Suppressor macrophage treated with lipopolysaccharide for 4 hours (primary cell): Measurements from ENCODE around the gene AP5M1.
A peak's percentile ranks its signal among the peaks of the same experiment; 100 is the strongest.
"Not testable (repeated sequence)": the region's sequence is repeated elsewhere in the genome, so short reads cannot be mapped to it uniquely, and the experiment has no call there.

Experiments
- DNase-seq: peaks from one replicate; pipeline ENCODE4 v3.0.0-alpha.2; 2020

AP5M1 gene, protein sequence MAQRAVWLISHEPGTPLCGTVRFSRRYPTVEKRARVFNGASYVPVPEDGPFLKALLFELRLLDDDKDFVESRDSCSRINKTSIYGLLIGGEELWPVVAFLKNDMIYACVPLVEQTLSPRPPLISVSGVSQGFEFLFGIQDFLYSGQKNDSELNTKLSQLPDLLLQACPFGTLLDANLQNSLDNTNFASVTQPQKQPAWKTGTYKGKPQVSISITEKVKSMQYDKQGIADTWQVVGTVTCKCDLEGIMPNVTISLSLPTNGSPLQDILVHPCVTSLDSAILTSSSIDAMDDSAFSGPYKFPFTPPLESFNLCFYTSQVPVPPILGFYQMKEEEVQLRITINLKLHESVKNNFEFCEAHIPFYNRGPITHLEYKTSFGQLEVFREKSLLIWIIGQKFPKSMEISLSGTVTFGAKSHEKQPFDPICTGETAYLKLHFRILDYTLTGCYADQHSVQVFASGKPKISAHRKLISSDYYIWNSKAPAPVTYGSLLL

DNA sequence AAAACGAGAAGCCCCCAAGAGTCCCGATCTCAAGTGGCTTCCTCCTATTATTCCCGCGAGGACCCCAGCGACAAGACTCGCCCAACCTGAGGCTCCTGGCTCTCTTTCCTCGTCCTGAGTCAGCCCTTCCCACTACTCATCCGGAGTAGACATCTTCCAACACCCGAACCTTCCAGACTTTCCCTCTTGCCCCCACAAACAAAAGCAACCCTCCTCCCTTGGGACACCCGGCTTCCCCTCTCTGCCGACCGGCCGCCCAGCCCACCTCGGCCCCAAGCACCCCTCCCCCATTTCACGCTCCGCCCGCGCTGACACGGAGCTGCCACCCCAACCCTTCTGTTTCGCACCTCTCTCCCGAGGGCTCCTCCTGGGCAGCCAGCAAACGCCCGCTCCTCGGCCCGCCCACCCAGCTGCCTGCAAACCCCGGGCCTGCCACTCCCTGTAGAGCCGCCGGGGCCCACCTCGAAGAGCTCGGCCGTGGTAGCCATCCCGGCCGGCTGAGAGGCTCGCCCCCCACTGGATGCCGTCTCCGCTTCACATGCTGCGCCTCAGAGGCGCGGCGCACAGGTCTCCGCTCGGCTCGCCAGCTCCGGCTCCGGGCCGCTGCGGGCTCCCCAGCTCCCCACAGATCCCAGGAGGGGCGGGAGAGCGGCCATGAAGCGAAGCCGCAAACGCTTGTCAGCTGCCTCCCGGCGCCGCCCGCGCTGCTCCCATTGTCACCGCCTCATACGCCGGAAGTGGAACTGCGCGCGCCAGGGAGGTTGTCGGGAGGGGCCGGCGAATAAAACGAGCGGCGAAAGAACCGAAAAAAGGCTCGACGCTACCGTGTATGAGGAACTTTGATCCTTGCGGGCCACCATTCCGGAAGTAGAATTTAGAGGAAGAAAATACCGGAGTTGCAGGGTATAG lies at the start of gene AP5M1, which contains the start of gene EXOC5:
AP5M1 (plus strand) TSS at position 811 of the 909 bp plus-strand sequence. CDS start 344 bp downstream, outside the sequence.
EXOC5 (minus strand) TSS at position 745 of the 909 bp plus-strand sequence; CDS start at position 488, 257 bp downstream.
- peak; percentile 97 for DNase-seq

DNA sequence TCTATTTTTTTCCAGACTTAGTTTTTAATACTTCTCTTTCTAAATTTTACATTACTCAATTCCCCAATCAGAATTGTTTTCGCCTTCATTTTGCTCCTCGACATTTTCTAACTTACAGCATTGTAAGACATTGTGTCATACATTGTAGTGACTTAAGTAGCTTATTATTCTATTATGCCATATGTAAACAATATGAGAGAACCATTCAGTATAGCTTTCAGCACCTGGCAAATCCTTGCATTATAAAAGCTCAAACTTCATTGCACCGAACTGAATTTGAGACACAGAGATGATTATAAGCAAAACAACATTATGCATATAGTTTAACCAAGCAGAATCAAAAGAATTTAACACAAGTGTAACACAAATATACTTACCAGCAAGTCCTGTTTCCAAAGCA lies 46.8 kb upstream of the AP5M1 start:
- no peak for DNase-seq

DNA sequence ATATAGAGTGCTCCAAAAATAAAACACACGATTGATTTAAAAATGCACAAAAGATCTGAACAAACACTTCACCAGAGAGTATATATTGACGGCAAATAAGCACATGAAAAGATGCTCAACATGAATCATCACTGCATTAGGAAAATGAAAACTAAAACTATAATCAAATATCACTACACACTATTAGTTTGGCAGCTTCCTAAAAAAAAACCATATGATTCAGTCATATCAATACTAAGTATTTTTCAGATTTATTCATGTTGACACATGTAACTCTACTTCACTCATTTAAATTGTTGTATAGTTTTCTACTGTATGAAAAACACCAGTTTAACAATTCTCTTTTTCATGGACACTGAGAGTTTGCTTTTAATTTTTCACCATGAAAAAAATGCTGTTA lies 41.7 kb upstream of the AP5M1 start:
- DNase-seq: peak; percentile 23

DNA sequence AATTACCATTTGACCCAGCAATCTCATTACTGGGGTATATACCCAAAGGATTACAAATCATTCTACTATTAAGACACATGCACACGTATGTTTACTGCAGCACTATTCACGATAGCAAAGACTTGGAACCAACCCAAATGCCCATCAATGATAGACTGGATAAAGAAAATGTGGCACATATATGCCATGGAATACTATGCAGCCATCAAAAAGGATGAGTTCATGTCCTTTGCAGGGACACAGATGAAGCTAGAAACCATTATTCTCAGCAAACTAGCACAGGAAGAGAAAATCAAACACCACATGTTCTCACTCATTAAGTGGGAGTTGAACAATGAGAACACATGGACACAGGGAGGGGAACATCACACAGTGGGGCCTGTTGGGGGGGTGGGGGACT lies 40.5 kb upstream of the AP5M1 start:
- not testable (repeated sequence) for DNase-seq

DNA sequence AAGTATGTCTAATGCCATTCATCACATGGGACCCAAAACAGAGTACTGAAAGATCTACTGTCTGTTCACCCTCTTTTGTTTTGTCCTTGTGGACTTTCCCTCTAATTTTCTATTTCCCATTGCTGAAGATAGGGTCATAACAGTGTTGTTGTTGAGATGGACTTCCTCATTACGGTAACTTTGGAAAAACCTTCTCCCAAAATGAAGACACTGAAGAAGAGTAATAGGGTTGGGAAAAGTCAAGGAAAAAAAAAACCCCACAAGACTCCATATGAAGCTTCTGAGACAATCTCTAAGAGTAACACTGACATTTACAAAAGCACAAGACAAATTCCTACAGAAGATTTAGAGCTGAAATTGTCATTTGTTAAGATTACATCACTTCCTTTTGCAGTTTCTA lies 36.8 kb upstream of the AP5M1 start:
- peak; percentile 45 for DNase-seq

DNA sequence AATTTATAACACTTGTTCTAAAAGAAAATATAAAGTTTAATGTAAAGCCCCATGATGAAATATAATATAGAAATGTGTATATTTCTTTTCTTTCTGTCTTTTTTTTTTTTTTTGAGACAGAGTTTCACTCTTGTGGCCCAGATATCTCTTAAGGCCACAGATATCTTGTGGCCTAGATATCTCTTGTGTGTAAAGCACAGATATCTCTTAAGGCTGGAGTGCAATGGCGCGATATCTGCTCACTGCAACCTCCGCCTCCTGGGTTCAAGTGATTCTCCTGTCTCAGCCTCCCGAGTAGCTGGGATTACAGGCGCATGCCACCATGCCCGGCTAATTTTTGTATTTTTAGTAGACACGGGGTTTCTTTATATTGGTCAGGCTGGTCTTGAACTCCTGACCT lies 28.7 kb upstream of the AP5M1 start:
- DNase-seq: not testable (repeated sequence)

DNA sequence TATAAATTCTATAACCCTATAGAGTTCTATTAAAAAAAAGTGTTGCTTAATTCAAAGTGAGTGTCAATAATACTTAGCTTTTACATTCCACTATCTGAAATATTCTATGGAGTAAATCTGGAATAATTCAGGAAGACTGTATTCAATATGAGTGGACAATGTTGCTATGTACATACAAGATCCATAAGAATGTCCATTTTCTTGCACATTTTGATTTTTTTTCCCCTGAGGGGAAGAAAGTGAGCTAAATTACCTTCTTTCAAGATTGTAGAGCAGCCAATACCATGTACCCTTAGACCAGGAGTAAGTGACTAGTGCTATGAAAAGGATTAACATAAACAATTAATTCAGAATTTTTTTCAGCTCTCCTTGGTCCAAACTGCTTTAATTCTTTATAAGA lies 25.5 kb upstream of the AP5M1 start:
- DNase-seq: no peak

DNA sequence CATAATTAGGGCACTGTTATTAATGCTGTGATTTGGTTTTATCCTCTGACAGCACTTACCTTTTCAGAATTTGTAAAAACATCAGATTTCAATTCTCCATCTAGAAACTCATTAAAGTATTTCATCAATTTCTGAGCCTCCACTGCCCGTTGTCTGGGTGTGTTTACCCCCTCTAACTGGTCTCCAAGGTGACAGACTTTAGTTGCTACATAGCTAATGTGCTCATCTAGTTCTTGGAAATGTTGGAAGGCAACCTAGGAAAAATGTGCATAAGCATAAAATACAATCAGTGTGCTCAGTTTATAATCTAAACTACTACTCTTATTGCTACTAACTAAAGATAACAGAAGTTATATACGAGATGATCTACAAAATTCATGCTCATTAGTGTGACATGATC lies 24.7 kb upstream of the AP5M1 start:
- DNase-seq: no peak

DNA sequence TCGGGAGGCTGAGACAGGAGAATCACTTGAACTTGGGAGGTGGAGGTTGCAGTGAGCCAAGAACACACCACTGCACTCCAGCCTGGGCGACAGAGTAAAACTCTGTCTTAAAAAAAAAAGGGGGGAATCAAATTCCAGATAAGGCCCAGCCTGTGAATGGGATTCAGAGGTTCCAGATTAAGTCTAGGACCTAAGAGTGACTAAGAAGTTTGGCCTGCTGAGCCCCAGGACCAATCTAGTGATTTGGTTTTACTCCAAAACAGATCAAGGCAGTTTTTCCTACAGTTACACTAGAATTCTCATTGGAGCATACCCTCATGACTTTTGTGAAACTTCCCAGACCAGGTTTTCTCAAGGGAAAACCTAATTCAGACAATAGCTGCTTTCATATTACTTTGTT lies 22.8 kb upstream of the AP5M1 start:
- DNase-seq: no peak

DNA sequence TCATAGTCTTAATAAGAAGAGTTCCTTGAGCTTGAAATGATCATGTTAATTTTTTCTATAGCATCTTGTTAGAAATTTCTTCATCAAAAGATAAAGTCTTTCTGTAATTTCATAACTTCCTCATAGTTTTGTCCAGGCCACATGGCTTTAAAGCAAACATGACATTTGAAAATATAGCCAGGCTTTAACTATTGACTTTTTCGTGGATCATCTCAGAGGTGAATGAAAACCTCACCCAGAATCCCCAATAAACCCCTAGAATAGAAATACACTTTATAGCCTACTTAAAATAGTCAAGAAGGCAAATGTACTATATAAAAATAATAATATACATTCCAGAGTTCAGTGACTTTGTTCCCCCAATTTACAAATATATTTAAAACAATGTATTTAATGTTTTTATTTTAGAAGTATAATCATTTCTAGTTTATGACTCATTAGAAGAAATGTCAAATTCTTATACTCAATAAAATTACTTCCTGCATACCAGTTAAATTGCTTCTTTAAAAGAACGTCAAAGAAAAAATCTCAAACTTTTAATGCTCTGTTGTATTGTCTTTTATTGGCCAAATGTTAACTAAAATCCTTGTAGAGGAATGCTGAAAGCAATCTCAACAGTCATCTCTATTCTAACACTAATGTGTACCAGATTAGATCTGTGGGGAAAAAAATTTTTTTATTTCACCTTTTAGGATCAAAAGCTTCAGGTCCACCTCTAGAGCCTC lies 21.7 kb upstream of the AP5M1 start:
- no peak for DNase-seq

DNA sequence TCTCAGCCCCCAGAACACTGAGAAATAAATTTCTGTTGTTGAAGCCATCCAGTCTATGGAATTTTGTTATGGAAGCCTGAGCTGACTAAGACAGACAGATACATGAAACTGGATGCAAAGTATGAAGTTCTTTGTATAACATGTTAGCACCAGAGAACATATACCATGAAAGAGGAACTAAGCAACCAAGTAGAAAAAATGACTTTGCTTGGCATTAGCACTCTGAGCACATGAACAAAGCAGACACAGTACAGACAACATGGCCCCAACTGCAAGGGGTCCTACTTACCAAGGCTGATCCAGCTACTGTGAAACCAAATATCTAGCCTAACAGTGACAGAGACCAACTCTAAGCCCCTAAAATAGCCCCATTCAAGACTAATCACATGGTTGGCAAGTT lies 13.9 kb upstream of the AP5M1 start:
- no peak for DNase-seq

DNA sequence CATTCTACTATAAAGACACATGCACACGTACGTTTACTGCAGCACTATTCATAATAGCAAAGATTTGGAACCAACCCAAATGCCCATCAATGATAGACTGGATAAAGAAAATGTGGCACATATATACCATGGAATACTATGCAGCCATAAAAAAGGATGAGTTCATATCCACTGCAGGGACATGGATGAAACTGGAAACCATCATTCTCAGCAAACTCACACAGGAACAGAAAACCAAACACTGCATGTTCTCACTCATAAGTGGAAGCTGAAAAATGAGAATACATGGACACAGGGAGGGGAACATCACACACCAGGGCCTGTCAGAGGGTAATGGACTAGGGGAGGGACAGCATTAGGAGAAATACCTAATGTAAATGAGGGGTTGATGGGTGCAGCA lies 10.6 kb upstream of the AP5M1 start:
- DNase-seq: not testable (repeated sequence)

DNA sequence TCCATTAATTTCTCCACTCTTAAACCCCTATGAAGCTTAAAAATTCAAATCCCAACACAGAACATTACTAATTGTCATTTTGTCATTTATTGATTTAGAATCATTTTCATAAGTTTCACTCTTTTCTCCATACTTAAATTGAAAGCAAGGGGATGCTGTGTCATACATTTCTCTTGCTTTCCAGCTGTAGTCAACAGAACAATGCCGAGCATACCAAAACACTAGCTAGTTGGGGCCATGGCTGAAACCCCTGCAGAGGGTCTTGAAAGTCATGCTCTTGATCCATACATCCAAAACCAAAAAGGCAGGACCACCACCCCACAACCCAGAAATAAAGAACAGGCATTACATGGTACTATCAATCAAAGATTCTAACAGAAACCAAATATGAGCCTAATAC lies 9.1 kb upstream of the AP5M1 start:
- no peak for DNase-seq

DNA sequence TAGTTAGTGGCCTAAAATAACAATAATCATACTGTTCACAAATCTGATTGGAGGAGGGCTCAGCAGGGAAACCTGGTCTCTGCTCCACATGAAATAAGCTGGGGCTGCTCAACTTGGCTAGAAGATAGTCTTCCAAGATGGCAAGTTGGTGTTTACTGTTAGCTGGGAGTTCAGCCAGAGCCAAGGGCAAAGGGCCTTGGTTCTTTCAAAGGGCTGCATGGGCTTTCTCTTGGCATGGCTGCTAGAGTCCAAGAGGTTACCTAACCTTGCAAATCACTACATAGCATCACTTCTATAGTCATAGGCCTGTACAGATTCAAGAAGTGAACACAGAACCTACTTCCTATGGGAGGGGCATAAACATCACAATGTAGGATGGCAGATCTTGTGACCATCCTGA lies 7.2 kb upstream of the AP5M1 start:
- DNase-seq: no peak

DNA sequence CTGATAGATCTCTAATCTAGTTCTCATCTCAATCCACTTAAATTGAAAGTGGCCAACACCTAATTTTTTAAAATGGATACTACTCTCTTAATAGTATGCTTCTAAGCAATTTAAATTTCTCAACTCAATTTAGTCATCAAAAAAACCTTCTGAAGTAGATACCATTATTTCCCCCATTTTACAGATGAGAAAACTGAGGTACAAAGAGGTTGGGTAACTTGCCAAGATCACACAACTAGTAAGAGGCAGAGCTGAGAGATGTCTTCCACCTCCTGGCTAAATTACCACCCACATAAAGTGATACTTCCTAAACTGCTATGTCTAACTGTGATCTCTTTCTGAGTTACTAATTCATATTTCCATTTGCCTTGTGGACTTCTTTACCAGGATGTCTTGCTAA lies 6.7 kb upstream of the AP5M1 start:
- DNase-seq: no peak

DNA sequence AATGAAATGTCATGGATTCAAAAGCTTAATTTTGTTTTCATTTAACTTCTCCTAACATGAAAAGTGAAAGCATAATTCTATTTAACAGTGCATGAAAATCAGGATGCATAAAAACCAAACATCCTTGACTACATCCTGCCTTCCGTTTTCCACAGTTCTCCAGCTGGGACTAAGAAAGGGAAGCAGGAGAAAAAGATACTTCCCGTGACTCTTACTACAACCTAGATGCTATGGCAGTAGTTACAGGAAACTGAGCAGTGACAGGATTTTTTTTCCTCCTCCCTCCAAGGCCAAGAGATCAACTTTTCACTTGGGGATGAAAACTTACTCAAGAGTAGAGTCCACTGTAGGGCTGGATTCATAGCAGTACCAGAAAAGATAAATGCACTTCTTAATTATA lies 2.7 kb upstream of the AP5M1 start:
- peak; percentile 26 for DNase-seq

DNA sequence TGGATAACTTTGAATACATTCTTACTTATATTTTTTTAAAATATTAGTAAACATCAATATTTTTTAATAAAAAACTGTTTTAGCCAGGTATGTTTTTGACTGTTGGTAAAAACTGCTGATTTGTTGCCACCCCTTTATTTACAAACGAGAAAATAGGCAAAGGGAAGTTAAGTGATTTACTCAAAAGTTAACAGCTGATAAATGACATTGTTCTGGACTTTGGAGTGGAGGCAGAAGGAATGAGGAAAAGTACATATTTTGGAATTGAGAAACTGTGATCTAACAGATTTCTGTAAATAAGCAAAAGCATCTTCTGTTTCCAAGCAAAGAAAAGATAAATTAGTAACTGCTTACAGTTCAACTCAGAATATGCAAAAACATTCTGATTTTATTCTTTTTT lies 4.5 kb downstream of the AP5M1 start:
- DNase-seq: no peak

DNA sequence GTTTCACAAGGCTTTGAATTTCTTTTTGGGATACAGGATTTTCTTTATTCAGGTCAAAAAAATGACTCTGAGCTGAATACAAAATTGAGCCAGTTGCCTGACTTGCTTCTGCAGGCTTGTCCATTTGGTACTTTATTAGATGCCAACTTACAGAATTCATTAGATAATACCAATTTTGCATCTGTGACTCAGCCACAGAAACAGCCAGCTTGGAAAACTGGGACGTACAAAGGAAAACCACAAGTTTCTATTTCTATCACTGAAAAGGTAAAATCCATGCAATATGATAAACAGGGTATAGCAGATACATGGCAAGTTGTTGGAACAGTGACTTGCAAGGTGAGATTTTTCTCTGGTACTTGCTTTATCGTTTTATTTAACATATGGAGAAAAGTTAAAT lies 5.8 kb downstream of the AP5M1 start:
- no peak for DNase-seq

DNA sequence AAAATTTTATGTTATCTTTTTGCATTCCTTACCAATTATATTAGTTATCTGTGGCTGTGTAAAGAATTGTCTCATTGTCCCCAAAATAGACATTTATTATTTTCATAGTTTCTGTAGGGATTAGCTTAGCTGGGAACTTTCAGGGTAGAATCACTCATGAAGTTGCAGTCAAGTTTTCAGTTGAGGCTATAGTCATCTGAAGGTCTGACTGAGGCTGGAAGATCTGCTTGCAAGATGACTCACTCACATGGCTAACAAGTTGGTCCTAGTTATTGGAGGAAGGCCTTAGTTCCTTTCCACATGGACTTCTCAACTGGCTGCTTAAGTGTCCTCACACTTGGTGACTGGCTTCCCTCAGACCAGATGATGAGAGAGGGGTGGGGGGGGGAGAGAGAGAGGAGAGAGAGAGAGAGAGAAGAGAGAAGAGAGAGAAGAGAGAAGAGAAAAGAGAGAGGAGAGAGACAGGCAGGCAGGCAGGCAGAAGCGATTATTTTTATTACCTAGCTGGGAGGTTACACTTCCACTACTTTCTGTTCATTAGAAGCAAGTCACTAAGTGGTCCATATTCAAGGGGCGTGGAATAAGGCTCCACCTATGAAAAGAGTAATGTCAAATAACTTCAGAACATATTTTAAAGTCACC lies 6.4 kb downstream of the AP5M1 start:
- DNase-seq: no peak

DNA sequence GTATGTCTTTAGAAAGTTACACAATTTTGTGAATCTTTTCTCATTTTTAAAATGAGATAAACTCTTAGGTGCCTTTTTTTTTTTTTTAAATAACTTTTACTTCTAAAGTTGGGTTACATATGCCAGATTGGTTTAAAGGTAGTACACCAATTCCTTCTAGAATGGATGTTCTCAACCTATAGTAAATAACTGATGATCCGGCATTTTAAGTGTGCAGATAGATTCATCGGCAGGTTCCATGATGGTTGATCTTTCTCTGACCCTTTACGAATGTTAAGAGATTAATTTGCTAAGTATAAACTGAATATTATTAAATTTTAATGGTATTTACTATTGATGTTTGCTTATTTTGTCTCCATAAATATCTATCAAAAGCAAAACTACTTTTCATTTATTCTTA lies 8.3 kb downstream of the AP5M1 start:
- DNase-seq: no peak

DNA sequence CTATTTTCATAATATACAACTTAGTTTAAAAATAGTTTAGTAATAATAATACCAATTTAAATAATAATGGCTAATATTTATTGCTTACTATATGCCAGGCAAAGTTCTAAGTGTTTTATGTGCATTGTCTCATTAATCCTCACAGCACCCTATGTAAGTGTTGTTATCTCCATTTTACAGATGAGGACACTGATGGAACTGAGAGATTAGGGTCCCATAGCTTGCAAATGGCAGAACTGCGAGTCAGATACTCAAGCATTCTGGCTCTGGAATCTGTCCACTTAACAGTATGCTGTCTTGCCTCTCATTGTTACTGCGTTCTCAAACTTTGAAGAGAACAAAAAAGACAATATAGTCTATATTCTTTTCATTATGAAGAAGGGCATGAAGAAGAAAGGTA lies 19.0 kb downstream of the AP5M1 start:
- no peak for DNase-seq

DNA sequence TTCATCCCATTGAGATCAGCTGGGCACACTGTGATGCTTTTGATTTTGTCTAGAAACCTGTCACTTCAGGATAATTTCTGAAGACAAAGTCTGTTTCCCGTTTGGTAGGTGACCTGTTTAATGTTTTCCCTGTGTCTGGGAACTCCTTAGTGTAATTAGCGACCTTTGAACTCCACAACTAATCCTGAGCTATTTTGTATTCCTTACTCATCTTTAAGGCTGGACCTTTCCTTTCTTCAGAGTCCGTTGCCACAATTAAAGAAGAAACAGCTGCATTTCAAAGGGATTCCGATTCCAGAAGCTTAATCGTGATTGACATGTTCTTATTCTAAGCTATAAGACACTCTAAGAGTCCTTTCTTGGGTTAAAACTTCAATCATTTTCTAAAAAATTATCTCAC lies 22.0 kb downstream of the AP5M1 start:
- DNase-seq: no peak
